Thymus (tissue), 11 donors: ENCODE data around the gene PARD3. TPM values are rescaled to one million over a fixed set of nuclear protein-coding genes. Genes with fewer than 3 reads are reported as not detected.

Experiments
- DNase-seq, 9 donors: peaks; one replicate each; pipeline ENCODE4 v3.0.0-alpha.2; 2013; ENCODE audit warnings: low spot score in 9 of 9, low read depth in 6 of 9, missing footprints in 1 of 9
- H3K27ac ChIP-seq, 2 donors: one replicate each; pipeline ENCODE4 v1.5.1; 2013; ENCODE audit warnings: control low read depth in 1 of 2, low read depth in 1 of 2, low read length in 1 of 2, mild to moderate bottlenecking in 1 of 2, moderate library complexity in 1 of 2
- H3K27me3 ChIP-seq, 2 donors: one replicate each; pipeline ENCODE4 v1.5.1; 2013; ENCODE audit warnings: low read length in 1 of 2; ENCODE audit not compliant: control insufficient read depth in 2 of 2, insufficient read depth in 1 of 2
- H3K36me3 ChIP-seq, 2 donors: one replicate each; pipeline ENCODE4 v1.5.1; 2013; ENCODE audit warnings: low read length in 1 of 2, mild to moderate bottlenecking in 1 of 2, moderate library complexity in 1 of 2; ENCODE audit not compliant: control insufficient read depth in 2 of 2, insufficient read depth in 2 of 2
- H3K4me1 ChIP-seq, 2 donors: one replicate each; pipeline ENCODE4 v1.5.1; 2013; ENCODE audit warnings: low read length in 2 of 2; ENCODE audit not compliant: control insufficient read depth in 2 of 2, insufficient read depth in 2 of 2
- H3K4me3 ChIP-seq, 2 donors: one replicate each; pipeline ENCODE4 v1.5.1; 2013; ENCODE audit warnings: low read length in 2 of 2, control low read depth in 1 of 2, mild to moderate bottlenecking in 1 of 2
- H3K9me3 ChIP-seq, 2 donors: one replicate each; pipeline ENCODE4 v1.5.1; 2013; ENCODE audit warnings: low read length in 1 of 2, mild to moderate bottlenecking in 1 of 2; ENCODE audit not compliant: control insufficient read depth in 2 of 2, insufficient read depth in 1 of 2
- WGBS: extraction: QIAGEN DNeasy Blood & Tissue Kit; methylation state at CpG from one replicate; pipeline ENCODE4 v1.1.7; 2013; 5-methylcytosine and 5-hydroxymethylcytosine counted together
- polyA plus RNA-seq: library from polyadenylated mRNA; stranded (reverse); fragments of 200-250 nt; gene quantifications from one replicate; pipeline ENCODE4 v1.2.3, GENCODE V29; 2013
- total RNA-seq: library from RNA; stranded (reverse); fragments of 120-200 nt; gene quantifications from one replicate; pipeline ENCODE4 v1.2.4, GENCODE V29; 2013
- donor health status: healthy.

PARD3 gene
- total and polyA plus RNA-seq, 2 donors, result 13.3 to 23.5 TPM

DNA sequence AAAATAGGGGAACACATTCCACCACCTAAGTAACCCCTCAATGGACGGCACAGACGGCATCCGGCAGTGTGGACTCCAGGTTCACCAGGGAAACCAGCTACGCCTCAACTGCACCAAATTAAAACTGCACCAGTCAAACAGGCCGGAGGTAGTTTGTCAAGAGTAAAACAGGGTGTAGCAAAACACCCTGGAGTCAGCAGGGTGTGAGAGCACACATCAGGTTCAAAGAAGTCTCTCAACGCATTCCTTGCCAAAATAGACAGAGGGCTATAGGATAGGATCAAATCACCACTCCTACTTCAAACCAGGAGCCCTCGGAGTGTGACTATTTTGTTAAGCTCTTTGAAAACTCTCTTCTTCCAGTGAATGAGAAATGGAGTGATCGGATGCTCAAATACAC lies 135.9 kb downstream of the PARD3 start:
- Histone ChIP-seq H3K27ac (no peak overlapping the region), H3K36me3 (no peaks in the 10 kb centered on the region), H3K27me3 (no peaks in the 10 kb centered on the region), H3K4me3 (no peak overlapping the region), H3K9me3 (no peaks in the 10 kb centered on the region), H3K4me1 (peaks cover under 1% of the 10 kb centered on the region in 2 donors)
- no peak for DNase-seq
- 96% methylated on average over 8 of the region's 8 CpGs for WGBS

DNA sequence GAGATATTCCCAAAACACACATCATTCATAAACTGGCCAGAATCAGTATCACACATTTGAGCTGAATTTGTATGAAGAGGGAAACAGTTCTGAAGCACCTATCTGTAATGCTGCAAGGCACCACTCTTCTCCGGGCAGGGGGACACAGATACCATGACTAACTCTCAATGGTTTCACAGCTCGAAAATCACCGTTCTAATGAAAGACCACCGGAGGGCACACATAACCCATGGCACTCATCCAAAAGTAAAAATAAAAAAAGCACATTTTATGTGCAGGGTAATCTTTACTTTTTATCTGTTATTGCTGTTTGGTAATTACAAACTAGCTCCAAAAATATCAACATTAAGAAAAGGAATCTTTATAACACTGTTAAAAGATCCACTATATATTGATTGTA lies 137.5 kb downstream of the PARD3 start:
- no peak for DNase-seq
- Histone ChIP-seq H3K4me3 (no peak overlapping the region), H3K4me1 (peaks cover 7% of the 10 kb centered on the region in 2 donors), H3K27me3 (no peaks in the 10 kb centered on the region), H3K36me3 (no peaks in the 10 kb centered on the region), H3K9me3 (no peaks in the 10 kb centered on the region), H3K27ac (no peak overlapping the region)
- 92% methylated on average over 4 of the region's 4 CpGs for WGBS

DNA sequence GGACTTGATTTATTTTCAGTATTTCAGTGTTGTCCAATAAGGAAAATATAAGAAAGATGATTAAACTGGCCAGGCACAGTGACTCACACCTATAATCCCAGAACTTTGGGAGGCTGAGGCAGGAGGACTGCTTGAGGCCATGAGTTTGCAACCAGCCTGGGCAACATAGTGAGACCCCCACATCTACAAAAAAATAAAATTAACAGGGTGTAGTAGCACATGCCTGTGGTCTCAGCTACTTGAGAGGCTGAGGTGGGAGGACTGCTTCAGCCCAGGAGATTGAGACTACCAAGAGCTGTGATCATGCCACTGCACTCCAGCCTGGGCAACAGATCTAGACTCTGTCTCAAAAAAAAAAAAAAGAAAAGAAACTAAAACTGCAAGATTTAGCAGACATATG lies 138.0 kb downstream of the PARD3 start:
- no peak overlapping the region for H3K27ac ChIP-seq
- no peaks in the 10 kb centered on the region for H3K36me3 ChIP-seq
- H3K4me1 ChIP-seq, result peaks cover 7% of the 10 kb centered on the region in 2 donors
- no peak for DNase-seq
- H3K9me3 ChIP-seq, result no peaks in the 10 kb centered on the region
- H3K4me3 ChIP-seq, result no peak overlapping the region
- no peaks in the 10 kb centered on the region for H3K27me3 ChIP-seq

DNA sequence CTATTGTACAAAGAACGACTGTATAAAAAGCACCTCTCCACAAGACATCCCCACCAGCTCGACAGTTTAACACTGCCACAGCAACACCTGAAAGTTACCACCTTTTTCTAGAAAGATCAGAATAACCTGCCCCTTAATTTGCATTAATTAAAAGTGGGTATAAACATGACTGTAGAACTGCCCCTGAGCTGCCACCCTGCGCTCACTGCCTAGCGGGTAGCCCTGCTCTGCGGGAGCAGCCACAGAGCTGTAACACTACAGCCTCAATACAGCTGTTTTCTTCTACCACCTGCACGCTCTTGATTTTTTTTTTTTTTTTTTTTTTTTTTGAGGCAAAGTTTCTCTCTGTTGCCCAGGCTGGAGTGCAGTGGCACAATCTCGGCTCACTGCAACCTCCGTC lies 140.9 kb downstream of the PARD3 start:
- peak in 5 of 9 donors; percentile 37 to 70 (median 45) for DNase-seq
- 63% methylated on average over 8 of the region's 8 CpGs for WGBS
- H3K27me3 ChIP-seq, result no peaks in the 10 kb centered on the region

DNA sequence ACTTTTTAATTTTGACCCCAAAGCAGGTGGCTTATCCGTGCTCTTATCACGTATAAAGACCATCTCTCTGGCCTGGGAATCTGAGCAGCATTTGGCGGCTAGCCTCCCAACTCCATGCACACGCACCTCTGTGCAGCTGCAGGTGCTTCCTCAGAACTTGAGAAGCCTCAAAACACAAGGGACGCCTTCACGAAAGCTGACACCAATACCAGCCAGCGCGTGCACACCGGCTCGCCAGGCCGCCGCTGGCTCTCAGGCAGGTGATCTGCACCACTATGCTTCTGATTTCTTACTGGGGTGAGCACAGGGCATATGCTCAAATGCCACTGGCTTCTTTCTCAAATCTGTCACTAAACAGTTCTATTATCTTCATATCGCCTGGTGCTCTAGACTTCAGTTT lies 145.0 kb downstream of the PARD3 start:
- H3K36me3 ChIP-seq, result no peaks in the 10 kb centered on the region
- 33% methylated on average over 13 of the region's 13 CpGs for WGBS
- peaks cover 20 to 23% of the 10 kb centered on the region in 2 donors for H3K4me1 ChIP-seq
- H3K4me3 ChIP-seq, result no peak overlapping the region
- H3K27ac ChIP-seq, result peak overlapping the region in 1 of 2 donors; percentile 64
- peak in 5 of 9 donors; percentile 50 to 72 (median 53) for DNase-seq
- no peaks in the 10 kb centered on the region for H3K9me3 ChIP-seq
- H3K27me3 ChIP-seq, result no peaks in the 10 kb centered on the region

More for the DNA sequence above, 140.9 kb downstream of the PARD3 start:
- no peak overlapping the region for H3K4me3 ChIP-seq
- H3K27ac ChIP-seq, result peak overlapping the region in 1 of 2 donors; percentile 56
- H3K9me3 ChIP-seq, result no peaks in the 10 kb centered on the region
- no peaks in the 10 kb centered on the region for H3K36me3 ChIP-seq
- H3K4me1 ChIP-seq, result peaks cover 19 to 20% of the 10 kb centered on the region in 2 donors

DNA sequence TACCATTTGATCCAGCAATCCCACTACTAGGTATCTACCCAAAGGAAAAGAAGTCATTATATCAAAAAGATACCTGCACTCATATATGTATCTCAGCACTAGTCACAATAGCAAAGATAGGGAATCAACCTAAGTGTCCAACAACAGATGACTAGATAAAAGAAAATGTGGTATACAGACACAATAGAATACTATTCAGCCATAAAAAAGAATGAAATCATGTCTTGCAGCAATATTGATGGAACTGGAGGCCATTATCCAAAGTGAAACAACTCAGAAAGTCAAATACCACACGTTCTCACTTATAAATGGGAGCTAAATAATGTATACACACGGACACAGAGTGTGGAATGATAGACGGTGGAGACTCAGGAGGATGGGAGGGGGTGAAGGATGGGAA lies 146.0 kb downstream of the PARD3 start:
- peaks cover 19 to 21% of the 10 kb centered on the region in 2 donors for H3K4me1 ChIP-seq
- WGBS, result 93% methylated on average over 3 of the region's 3 CpGs
- DNase-seq, result no peak
- no peaks in the 10 kb centered on the region for H3K27me3 ChIP-seq
- H3K27ac ChIP-seq, result no peak overlapping the region
- no peaks in the 10 kb centered on the region for H3K36me3 ChIP-seq
- no peaks in the 10 kb centered on the region for H3K9me3 ChIP-seq
- H3K4me3 ChIP-seq, result no peak overlapping the region

DNA sequence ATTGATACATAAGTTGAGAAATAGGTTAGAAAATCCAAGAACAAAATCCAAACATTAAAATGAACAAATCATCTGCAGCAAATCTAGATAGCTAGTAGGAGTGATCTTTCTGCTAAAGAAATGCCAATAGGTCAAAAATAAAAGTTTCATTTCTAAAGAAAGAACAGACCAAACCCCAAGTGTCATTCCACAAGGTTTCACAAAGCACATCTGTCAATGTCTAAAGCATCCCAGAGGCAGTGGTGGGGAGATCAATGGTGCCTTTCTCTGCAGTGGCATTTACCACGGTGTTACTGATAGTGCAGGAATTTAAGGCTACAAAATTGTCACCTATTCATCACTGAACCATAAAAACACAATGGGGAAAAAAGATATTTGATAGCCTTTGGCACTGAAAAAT lies 147.9 kb downstream of the PARD3 start:
- Histone ChIP-seq H3K27ac (no peak overlapping the region), H3K36me3 (no peaks in the 10 kb centered on the region), H3K27me3 (no peaks in the 10 kb centered on the region), H3K9me3 (no peaks in the 10 kb centered on the region), H3K4me1 (peaks cover 13 to 16% of the 10 kb centered on the region in 2 donors), H3K4me3 (no peak overlapping the region)
- no peak for DNase-seq
- WGBS, result 91% methylated on average over 1 of the region's 1 CpG

DNA sequence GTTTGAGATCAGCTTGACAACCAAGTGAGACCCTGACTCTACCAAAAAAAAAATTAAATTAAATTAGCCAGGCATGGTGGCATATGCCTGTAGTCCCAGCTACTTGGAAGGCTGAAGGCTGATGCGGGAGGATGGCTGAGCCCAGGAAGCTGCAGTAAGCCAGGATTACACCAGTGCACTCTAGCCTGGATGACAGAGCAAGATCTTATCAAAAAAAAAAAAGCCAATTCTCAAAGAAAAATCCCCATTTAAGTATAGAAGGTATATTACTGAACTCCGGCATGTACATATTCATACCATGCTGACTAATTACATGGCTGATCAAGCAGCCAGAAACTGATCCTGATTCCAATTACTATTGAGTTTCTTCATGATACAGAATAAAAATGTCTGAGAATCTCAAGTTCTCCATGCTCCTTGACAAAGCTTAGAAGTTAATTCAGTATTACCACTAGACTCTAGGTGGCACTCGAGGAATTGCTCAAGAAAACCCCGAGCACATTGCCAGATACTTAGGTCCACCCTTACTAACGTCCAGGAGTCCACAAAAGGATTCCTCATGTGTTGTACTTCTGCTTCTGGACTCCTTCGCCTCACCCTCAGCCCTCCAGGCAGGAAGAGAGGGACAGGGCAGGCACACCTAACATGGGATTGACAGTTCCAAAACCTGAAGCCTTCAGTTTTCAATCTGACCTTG lies 148.9 kb downstream of the PARD3 start:
- Histone ChIP-seq H3K27ac (no peak overlapping the region), H3K4me1 (peaks cover 13 to 16% of the 10 kb centered on the region in 2 donors), H3K4me3 (no peak overlapping the region), H3K36me3 (no peaks in the 10 kb centered on the region), H3K27me3 (no peaks in the 10 kb centered on the region), H3K9me3 (no peaks in the 10 kb centered on the region)
- DNase-seq, result peak in 5 of 9 donors; percentile 20 to 74 (median 40)
- 27% methylated on average over 6 of the region's 6 CpGs for WGBS

DNA sequence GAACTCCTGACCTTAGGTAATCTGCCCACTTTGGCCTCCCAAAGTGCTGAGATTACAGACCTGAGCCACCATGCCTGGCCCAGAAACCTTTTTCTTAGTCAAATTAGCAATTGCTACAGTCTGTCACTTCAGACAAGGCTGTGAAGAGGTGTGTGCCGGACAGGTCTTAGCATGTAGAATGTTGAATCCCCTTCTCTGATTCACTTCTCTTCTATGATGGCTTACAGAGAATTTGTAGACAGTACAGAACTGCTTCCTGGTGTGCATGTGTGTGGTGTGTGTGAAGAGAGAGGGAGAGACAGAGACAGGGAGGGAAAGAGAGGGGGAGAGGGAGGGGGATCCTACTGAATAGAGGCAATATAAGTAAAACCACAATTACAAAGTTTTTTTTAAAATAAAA lies 150.4 kb downstream of the PARD3 start:
- no peak overlapping the region for H3K27ac ChIP-seq
- whole genome bisulfite sequencing, result 96% methylated on average over 1 of the region's 1 CpG

More for the DNA sequence above, 150.4 kb downstream of the PARD3 start:
- Histone ChIP-seq H3K27me3 (no peaks in the 10 kb centered on the region), H3K4me1 (peaks cover 0 to 3% of the 10 kb centered on the region in 2 donors), H3K36me3 (no peaks in the 10 kb centered on the region), H3K4me3 (no peak overlapping the region), H3K9me3 (no peaks in the 10 kb centered on the region)
- DNase-seq, result no peak
